Tibial artery (tissue), 4 donors: ENCODE measurements around the gene IKZF3.
"Not testable (repeated sequence)": the region's sequence is repeated elsewhere in the genome, so short reads cannot be mapped to it uniquely, and the experiment has no call there.

Experiments used
- DNase-seq, 2 donors: peaks; one replicate each; pipeline ENCODE4 v3.0.0-alpha.2; 2019
- H3K27ac ChIP-seq, 2 donors: fragments of 200-600 bp; sonication (generic) in 1 of 2; 1 replicate in 1 of 2; 2 replicates in 1 of 2; pipeline ENCODE4 v1.5.1; 2018 to 2019; ENCODE audit warnings: mild to moderate bottlenecking in 1 of 2
- H3K27me3 ChIP-seq, 2 donors: fragments of 200-600 bp; sonication (generic) in 1 of 2; one replicate each; pipeline versions ENCODE4 v1.5.1 to v1.6.0; 2016 to 2019
- H3K36me3 ChIP-seq, 3 donors: fragments of 200-600 bp; sonication (generic) in 2 of 3; one replicate each; pipeline ENCODE4 v1.5.1; 2016 to 2019; ENCODE audit warnings: mild to moderate bottlenecking in 2 of 3
- H3K4me1 ChIP-seq, 4 donors: fragments of 200-600 bp; sonication (generic) in 2 of 4; 1 replicate in 3 of 4; 2 replicates in 1 of 4; pipeline ENCODE4 v1.5.1; 2016 to 2019
- H3K4me3 ChIP-seq, 2 donors: fragments of 200-600 bp; sonication (generic) in 1 of 2; 1 replicate in 1 of 2; 2 replicates in 1 of 2; pipeline ENCODE4 v1.5.1; 2018 to 2019; ENCODE audit warnings: mild to moderate bottlenecking in 2 of 2
- H3K9me3 ChIP-seq, 3 donors: fragments of 200-600 bp; sonication (generic) in 1 of 3; one replicate each; pipeline ENCODE4 v1.5.1; 2016 to 2019
- intact Hi-C: fragments of 100-400 bp; cut with DNase I; formaldehyde crosslinking; loops from one replicate; pipeline ENCODE4 v1.15.0; 2023; ENCODE audit warnings: low total_unique reads
- TF ChIP-seq, protein P1 (sequence below), 2 experiments: fragments of 200-600 bp in 1 of 2; fragments of 450-650 bp in 1 of 2; IDR thresholded peaks; one replicate each; pipeline ENCODE4 v1.5.1; 2017 to 2019; ENCODE audit warnings: antibody characterized with exemption in 2 of 2, mild to moderate bottlenecking in 1 of 2, moderate library complexity in 1 of 2

IKZF3 gene

DNA sequence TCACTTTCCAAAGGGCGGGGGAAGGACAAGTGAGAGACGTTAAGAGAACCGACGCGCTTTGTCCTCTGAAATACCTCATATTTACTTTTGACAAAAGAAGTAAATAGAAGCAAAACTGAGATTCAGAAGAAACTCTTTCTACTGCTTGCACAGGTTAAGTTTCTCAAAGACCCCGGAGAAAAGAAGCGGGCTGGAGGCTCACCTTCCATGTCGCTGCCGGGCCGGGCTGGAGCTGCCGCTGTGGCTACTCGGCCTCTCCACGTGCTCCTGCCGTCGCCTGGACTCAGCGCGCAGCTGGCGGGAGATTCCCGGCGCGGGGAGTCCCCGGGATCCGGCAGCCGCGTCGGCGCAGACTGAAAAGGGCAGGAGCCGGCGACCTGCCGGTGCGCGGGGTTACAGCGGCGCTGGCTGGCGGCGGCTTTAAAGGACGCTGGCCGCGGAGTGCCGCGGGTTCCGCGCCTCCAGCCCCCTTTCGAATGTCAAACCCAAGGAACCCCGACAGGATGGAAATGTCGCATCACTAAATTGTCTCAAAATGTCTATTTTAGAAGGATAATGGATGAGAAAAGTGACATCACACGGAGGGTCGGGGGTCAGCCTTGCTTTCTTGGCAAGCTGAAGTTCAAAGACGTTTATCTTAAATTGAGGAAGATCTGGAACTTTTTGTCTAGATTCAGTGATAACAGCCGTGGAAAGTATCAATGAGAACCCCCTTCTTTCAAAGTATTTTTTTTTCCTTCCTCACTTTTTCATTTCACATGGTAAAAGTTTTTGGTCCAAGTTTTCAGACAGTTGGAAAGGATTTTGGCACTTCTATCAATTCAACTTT lies at the start of gene IKZF3:
TSS of gene IKZF3 (minus strand) at position 395 of the 829 bp plus-strand sequence. CDS start at position 209, 186 bp downstream.
- H3K9me3 ChIP-seq = peaks cover 0 to 10% (median 7%) of the 10 kb centered on the region in 3 donors
- H3K36me3 ChIP-seq = no peaks in the 10 kb centered on the region
- H3K27me3 ChIP-seq = peaks cover 6 to 83% of the 10 kb centered on the region in 2 donors
- peaks cover 0 to 6% (median 3%) of the 10 kb centered on the region in 4 donors for H3K4me1 ChIP-seq
- DNase-seq = peak in 1 of 2 donors; percentile 67
- intact Hi-C loops = no loop called here
- TF ChIP-seq, protein P1, sequence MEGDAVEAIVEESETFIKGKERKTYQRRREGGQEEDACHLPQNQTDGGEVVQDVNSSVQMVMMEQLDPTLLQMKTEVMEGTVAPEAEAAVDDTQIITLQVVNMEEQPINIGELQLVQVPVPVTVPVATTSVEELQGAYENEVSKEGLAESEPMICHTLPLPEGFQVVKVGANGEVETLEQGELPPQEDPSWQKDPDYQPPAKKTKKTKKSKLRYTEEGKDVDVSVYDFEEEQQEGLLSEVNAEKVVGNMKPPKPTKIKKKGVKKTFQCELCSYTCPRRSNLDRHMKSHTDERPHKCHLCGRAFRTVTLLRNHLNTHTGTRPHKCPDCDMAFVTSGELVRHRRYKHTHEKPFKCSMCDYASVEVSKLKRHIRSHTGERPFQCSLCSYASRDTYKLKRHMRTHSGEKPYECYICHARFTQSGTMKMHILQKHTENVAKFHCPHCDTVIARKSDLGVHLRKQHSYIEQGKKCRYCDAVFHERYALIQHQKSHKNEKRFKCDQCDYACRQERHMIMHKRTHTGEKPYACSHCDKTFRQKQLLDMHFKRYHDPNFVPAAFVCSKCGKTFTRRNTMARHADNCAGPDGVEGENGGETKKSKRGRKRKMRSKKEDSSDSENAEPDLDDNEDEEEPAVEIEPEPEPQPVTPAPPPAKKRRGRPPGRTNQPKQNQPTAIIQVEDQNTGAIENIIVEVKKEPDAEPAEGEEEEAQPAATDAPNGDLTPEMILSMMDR (IDR thresholded peaks at IDR 0.05) = no peak
- H3K4me3 ChIP-seq = no peak within 1 kb of the TSS
- no peak within 1 kb of the TSS for H3K27ac ChIP-seq

GRCh38 chr17:39908789-39909352 lies 44.8 kb upstream of the IKZF3 start:
- no peak overlapping the region for H3K4me3 ChIP-seq
- H3K4me1 ChIP-seq = no peaks in the 10 kb centered on the region
- peaks cover 6 to 50% (median 9%) of the 10 kb centered on the region in 3 donors for H3K36me3 ChIP-seq
- no peaks in the 10 kb centered on the region for H3K9me3 ChIP-seq
- intact Hi-C loops = no loop called here
- no peak overlapping the region for H3K27ac ChIP-seq
- TF ChIP-seq, protein P1 (IDR thresholded peaks at IDR 0.05) = no peak
- H3K27me3 ChIP-seq = no peaks in the 10 kb centered on the region
- DNase-seq = no peak

DNA sequence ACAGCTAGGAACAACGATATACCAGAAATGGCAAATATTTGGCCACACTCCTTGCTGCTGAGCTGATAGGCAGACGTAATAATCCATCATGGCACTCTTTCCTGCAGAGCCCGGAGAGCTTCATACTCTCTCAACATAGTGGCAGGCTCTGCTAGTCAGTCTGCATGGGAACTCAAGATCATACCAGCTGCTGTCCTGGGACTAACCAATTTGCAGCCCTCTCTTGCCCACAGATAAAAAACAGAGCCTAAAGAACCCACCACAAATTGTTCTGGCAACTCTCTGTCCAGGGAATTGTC lies 40.8 kb upstream of the IKZF3 start:
- no peaks in the 10 kb centered on the region for H3K27me3 ChIP-seq
- H3K4me1 ChIP-seq = no peaks in the 10 kb centered on the region
- no peak for DNase-seq
- intact Hi-C loops = no loop called here
- no peak overlapping the region for H3K4me3 ChIP-seq
- no peaks in the 10 kb centered on the region for H3K9me3 ChIP-seq
- TF ChIP-seq, protein P1 (IDR thresholded peaks at IDR 0.05) = no peak
- peaks cover 6 to 24% (median 6%) of the 10 kb centered on the region in 3 donors for H3K36me3 ChIP-seq
- no peak overlapping the region for H3K27ac ChIP-seq

DNA sequence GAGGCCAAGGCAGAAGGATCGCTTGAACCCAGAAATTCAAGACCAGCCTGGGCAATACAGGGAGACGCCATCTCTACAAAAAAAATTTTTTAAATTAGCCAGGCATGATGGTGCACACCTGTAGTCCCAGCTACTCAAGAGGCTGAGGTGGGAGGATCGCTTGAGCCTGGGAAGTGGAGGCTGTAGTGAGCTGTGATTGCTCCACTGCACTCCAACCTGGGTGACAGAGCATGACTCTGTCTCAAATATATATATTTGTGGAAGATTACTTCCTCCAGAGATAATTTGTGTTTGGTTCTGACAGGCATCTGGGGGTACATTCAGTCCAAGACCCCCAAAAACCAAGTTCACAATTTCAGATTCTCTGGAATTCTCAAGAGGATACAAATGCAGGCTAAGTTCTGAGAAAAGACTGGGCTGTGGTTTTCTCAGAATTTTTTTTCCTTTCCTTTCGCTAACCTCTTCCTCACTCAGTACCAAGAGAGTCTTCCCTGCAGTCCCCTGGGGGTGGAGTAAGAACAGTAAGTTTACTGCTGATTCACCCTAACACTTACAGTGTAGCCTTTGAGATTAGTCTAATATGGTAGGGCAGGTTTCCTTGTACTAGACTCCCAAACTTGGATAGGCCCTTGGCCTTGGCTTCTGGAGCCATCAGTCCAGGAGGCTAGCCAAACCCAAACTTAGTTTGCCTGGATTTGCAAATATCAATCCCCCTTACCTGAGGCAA lies 39.2 kb upstream of the IKZF3 start:
- Histone ChIP-seq H3K4me3 (no peak overlapping the region), H3K4me1 (no peaks in the 10 kb centered on the region), H3K36me3 (peaks cover 0 to 9% (median 0%) of the 10 kb centered on the region in 3 donors), H3K9me3 (no peaks in the 10 kb centered on the region), H3K27me3 (no peaks in the 10 kb centered on the region), H3K27ac (no peak overlapping the region)
- DNase-seq = no peak
- TF ChIP-seq, protein P1 (IDR thresholded peaks at IDR 0.05) = no peak
- intact Hi-C loops = no loop called here

GRCh38 chr17:39902027-39902426 lies 37.9 kb upstream of the IKZF3 start:
- intact Hi-C loops, H3K36me3 ChIP-seq, DNase-seq, H3K27ac ChIP-seq, H3K4me1 ChIP-seq, H3K27me3 ChIP-seq, H3K4me3 ChIP-seq, H3K9me3 ChIP-seq: not testable (repeated sequence)

GRCh38 chr17:39899215-39899614 lies 35.1 kb upstream of the IKZF3 start:
- intact Hi-C loops = no loop called here
- TF ChIP-seq, protein P1 (IDR thresholded peaks at IDR 0.05) = no peak
- no peaks in the 10 kb centered on the region for H3K36me3 ChIP-seq
- H3K4me1 ChIP-seq = no peaks in the 10 kb centered on the region
- peaks cover 0 to 3% of the 10 kb centered on the region in 2 donors for H3K27me3 ChIP-seq
- no peak overlapping the region for H3K27ac ChIP-seq
- H3K4me3 ChIP-seq = no peak overlapping the region
- DNase-seq = no peak
- no peaks in the 10 kb centered on the region for H3K9me3 ChIP-seq
